ENCODE measurements around the gene ST6GALNAC2.
A peak's percentile ranks its signal among the peaks of the same experiment; 100 is the strongest.
"Not testable (repeated sequence)": the region's sequence is repeated elsewhere in the genome, so short reads cannot be mapped to it uniquely, and the experiment has no call there.

The ST6GALNAC2 gene

GRCh38 chr17:76585649-76586593 lies at the start of gene ST6GALNAC2:
ST6GALNAC2 (minus strand) TSS chr17:76585860; CDS start chr17:76585808, 52 bp downstream.
- DNase-seq (ENCODE audit: low read depth, low spot score), result peak; percentile 80

DNA sequence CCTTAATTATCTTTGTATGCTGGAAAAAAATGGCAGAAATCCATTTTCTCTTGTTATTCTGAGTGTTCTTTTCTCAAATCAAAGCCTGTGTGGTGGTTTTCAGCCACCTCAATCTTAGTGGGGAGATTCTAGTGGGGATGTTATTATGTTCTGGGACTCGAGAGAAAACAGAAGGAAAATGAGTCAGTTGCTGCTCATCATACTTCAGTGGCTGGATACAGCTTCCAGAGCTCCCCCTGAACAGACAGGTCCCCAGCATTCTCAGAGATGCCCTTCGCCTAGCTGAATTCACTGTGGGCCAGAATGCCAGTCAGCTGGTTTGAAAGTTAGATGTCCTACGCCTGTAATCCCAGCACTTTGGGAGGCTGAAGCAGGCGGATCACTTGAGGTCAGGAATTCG lies 49.4 kb upstream of the ST6GALNAC2 start:
- peak; percentile 26 for DNase-seq (ENCODE audit: low read depth, low spot score)

DNA sequence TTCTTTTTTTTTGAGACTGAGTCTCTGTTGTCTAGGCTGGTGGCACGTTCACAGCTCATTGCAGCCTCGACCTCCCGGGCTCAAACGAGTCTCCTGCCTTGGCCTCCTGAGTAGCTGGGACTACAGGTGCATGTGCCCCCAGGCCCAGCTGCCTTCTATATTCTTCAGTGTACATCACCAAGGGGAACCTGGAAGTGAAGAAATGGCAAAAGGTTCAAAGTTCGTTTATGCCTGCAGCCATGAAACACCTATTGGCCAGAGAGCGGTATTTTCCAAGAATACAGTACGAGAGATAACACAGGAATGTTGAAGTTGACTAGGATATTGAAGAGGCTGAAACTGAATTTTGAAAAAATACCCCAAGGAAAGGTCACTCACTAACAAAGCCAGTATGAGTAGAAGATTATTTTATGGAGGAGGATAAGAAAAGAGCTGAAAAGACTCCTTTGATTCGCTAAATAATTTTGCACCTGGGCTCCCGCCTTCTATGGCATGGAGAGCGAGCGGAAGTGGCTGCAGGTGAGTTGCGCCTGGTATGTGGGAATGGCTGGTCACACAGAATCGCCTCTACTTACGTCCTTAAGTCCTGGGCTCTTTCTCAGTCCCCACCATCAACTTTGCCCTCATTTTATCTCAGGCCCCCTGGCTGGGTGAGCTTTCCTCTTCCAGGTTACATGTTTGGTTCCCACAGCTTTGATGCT lies 48.1 kb upstream of the ST6GALNAC2 start:
- DNase-seq (ENCODE audit: low read depth, low spot score), result no peak

GRCh38 chr17:76631821-76632565 lies 46.3 kb upstream of the ST6GALNAC2 start:
- DNase-seq (ENCODE audit: low read depth, low spot score), result no peak

- DNase-seq (ENCODE audit: low read depth, low spot score), result no peak
Measured at GRCh38 chr17:76630151-76630550, 44.5 kb upstream of the ST6GALNAC2 start.

DNA sequence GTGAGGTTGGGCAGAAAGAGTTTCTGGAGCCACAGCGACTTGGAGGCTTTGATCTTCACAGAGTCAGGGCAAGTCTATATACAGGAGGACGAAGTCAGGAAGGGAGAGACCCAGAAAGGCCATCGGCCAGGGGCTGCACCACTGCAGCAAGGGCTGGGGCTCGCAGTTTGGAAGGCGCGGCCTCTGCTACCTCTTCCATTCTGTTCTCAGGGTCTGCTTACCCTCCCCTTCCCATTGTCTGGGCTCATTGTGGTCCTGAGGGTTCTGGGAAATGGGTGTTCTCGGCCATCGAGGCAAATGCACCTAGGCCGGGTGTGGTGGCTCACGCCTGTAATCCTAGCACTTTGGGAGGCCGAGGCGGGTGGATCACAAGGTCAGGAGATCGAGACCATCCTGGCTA lies 41.9 kb upstream of the ST6GALNAC2 start:
- no peak for DNase-seq (ENCODE audit: low read depth, low spot score)

GRCh38 chr17:76626442-76626841 lies 40.8 kb upstream of the ST6GALNAC2 start:
- DNase-seq (ENCODE audit: low read depth, low spot score), result no peak

DNA sequence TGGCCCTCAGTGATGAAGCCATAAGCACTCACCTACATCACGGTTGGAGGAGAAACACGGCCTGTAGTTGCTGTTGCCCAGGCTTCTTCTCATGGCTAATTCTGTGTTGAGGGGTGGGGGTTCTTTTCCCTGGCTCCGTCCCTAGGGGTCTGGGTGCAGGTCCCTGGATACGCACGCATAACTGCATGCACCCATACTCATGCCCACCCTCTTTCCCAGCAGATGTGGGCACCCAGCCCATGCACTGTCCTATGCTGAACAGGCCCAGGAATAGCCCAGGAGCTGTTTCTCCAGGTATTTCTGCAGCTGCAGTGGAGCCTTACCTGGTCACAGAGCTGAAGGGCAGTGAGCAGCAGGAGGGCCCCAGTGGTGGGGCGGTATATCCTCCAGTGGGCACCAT lies 39.8 kb upstream of the ST6GALNAC2 start:
- no peak for DNase-seq (ENCODE audit: low read depth, low spot score)

- DNase-seq (ENCODE audit: low read depth, low spot score), result peak; percentile 86
Measured at GRCh38 chr17:76623271-76624146, 37.8 kb upstream of the ST6GALNAC2 start.

DNA sequence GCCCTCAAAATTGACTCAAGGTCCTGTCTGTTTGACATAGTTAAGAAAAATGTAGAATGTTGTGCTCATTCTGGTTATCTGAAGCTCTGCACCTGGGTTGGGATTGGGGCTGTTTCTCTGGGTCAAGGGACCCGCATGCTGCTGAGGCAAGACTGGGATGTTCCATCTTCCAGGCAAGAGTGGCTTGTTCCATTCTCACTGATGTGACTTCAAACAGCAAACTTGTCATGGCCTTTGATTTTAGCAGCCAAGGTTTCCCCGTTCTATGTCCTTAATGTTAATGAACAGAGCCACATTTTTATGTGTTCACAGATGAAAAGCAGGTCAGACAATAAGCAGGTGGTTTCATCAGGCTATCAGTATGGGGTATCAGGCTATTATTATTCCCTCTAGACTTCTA lies 32.2 kb upstream of the ST6GALNAC2 start:
- no peak for DNase-seq (ENCODE audit: low read depth, low spot score)

DNA sequence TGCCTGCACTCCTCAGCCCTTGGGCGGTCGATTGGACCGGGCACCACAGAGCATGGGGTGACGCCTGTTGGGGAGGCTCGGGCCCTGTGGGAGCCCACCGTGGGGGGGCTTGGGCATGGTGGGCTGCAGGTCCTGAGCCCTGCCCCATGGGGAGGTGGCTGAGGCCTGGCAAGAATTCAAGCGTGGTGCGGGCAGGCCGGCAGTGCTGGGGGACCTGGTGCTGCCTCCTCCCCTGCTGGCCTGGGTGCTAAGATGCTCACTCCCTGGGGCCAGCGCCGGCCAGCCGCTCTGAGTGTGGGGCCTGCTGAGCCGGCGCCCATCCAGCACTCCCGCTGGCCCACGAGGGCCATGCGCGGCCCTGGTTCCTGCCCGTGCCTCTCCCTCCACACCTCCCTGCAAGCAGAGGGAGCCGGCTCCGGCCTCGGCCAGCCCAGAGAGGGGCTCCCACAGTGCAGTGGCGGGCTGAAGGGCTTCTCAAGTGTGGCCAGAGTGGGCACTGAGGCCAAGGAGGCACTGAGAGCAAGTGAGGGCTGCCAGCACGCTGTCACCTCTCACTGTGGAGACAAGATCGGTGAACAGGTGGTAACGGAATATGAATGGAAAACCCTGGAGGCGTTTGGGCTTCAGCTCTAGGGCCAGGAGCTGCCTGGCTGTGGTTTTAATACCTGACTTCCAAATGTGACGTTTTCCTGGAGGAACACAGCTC lies 29.4 kb upstream of the ST6GALNAC2 start:
- no peak for DNase-seq (ENCODE audit: low read depth, low spot score)

- DNase-seq (ENCODE audit: low read depth, low spot score), result peak; percentile 40
Measured at GRCh38 chr17:76614064-76614759, 28.6 kb upstream of the ST6GALNAC2 start.

DNA sequence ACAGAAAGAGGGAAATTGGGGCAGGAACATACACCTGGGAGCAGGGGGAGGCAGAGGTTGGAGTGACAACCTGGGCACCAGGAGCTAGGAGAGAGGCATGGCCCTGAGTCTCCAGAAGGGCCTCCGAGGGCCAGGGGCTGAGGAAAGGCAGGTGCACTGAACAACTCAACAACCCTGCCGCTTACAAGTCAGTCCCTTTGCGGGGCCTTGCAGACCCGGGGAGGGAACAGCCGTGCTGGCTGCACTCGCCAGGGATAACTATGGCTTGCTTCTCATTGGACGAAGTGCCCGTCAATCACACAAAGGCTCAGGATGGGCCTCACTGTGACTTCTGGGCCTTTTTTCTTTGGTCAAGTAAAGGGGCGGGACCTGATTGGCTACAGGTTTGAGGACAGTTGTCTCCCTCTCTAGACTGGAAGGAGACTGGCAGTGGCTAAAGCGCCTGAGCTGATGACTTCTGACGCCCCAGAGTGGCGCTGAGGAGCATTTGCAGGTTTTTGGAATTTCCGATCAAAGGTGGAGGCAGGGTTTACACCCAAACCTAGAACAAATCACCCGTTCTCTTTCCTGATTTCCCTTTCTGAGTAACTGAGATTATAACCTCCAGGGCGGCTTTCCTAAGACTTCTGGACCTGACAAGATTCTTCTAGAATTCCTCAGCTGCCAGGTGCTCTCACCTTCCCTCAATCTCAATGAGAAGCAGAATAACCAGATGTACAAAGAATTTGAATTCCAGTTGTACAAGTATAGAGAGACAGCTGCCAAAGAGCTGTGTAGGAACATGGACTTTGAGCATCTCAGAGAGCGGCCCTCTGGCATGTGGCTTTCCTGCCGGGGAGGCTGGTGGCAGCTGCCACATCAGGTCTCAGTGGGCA lies 27.6 kb upstream of the ST6GALNAC2 start:
- peak; percentile 24 for DNase-seq (ENCODE audit: low read depth, low spot score)

GRCh38 chr17:76612465-76612864 lies 26.8 kb upstream of the ST6GALNAC2 start:
- DNase-seq (ENCODE audit: low read depth, low spot score), result no peak

GRCh38 chr17:76611758-76612157 lies 26.1 kb upstream of the ST6GALNAC2 start:
- DNase-seq (ENCODE audit: low read depth, low spot score), result no peak

DNA sequence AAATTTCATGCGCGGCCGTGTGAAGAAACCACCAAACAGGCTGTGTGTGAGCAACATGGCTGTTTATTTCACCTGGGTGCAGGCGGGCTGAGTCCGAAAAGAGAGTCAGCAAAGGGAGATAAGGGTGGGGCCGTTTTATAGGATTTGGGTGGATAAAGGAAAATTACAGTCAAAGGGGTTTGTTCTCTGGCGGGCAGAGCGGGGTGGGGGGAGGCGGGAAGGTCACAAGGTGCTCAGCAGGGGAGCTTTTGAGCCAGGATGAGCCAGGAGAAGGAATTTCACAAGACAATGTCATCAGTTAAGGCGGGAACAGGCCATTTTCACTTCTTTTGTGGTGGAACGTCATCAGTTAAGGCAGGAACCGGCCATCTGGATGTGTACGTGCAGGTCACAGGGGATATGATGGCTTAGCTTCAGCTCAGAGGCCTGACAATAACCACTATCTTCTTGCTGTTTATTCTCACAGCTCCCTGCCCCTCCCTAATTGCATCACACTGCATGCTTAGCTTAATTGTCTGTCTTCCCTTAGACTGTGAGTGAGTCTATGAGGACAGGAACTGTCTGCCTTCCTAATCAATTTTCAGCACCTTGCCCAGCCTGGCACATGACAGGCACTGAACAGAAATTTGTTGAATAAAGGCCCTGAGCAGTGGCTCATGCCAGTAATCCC lies 25.6 kb upstream of the ST6GALNAC2 start:
- DNase-seq (ENCODE audit: low read depth, low spot score), result not testable (repeated sequence)

DNA sequence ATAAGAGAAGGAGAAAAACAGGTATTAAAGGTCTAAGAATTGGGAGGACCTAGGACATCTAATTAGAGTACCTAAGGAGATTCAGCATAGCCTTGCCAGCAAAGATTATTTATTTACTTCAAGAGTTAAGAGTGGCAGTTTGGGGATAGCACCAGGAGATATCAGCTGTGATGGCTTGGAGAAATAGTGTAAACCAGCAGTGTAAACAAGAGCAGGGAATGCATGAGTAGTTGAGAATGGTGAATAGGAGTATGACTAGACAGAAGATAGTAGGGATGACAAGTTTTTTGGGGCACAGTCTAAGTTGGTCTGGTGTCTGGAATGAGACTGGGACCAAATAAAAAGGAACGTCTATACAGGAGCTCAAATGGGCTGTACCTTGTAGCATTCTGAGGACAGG lies 21.0 kb upstream of the ST6GALNAC2 start:
- DNase-seq (ENCODE audit: low read depth, low spot score), result not testable (repeated sequence)

DNA sequence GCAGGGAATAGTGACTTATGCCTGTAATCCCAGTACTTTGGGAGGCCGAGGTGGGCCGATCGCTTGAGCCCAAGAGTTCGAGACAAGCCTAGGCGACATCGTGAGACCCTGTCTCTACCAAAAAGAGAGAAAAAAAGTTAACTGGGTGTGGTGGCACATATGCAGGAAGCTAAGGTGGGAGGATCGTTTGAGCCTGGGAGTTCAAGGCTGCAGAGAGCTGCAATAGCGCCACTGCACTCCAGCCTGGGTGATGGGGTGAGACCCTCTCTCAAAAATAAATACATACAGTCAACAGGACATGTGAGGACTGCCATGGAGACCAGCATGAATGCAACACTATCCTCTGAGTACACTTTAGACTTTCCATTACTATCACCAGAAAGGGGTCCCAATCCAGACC lies 15.4 kb upstream of the ST6GALNAC2 start:
- DNase-seq (ENCODE audit: low read depth, low spot score), result no peak
